PC-3 (cell line): ENCODE data around the gene DBP. TPM values are rescaled to one million over a fixed set of nuclear protein-coding genes. Genes with fewer than 3 reads are reported as not detected.

Experiments used
- ATAC-seq: fragments of 200-7000 bp; cut with Tn5 transposase; 2 replicates; pipeline ENCODE4 v1.9.1; 2020; ENCODE audit warnings: mild to moderate bottlenecking, moderate library complexity
- BruUV-seq: library from RNA; stranded (reverse); fragments of 400-500 nt; replicated peaks from 2 replicates; lab custom pipeline; 2021; lab: Mats Ljungman, UMichigan
- CTCF ChIA-PET: fragments of 300-600 bp; sonication (Branson Sonifier 250); formaldehyde crosslinking; loops from one replicate; lab custom pipeline; 2022; ENCODE audit warnings: antibody characterized with exemption; lab: Charles Lee
- POLR2A ChIA-PET: fragments of 300-600 bp; sonication (Branson Sonifier 250); formaldehyde crosslinking; loops from one replicate; lab custom pipeline; 2022; ENCODE audit warnings: antibody characterized with exemption; ENCODE audit not compliant: unreplicated experiment; lab: Charles Lee
- DNase-seq: peaks from one replicate; pipeline ENCODE4 v3.0.0-alpha.2; 2015
- H2AFZ ChIP-seq: fragments of 300-600 bp; sonication (generic); 2 replicates; pipeline ENCODE4 v1.6.0; 2016; ENCODE audit warnings: antibody characterized with exemption, low read length
- H3F3A ChIP-seq: fragments of 300-600 bp; sonication (generic); one replicate; pipeline ENCODE4 v1.6.0; 2017; ENCODE audit warnings: antibody characterized with exemption, low read length, control low read depth, mild to moderate bottlenecking; ENCODE audit not compliant: unreplicated experiment
- H3K27ac ChIP-seq: fragments of 300-600 bp; sonication (generic); 2 replicates; pipeline ENCODE4 v1.5.1; 2016; ENCODE audit warnings: mild to moderate bottlenecking, low read length
- H3K27me3 ChIP-seq: fragments of 300-600 bp; sonication (generic); 2 replicates; pipeline ENCODE4 v1.6.1; 2016; ENCODE audit warnings: low read length, mixed read lengths
- H3K36me3 ChIP-seq: fragments of 300-600 bp; sonication (generic); 2 replicates; pipeline ENCODE4 v1.6.1; 2016; ENCODE audit warnings: low read depth, mixed run types, low read length, mixed read lengths
- H3K4me1 ChIP-seq: fragments of 300-600 bp; sonication (generic); 2 replicates; pipeline ENCODE4 v1.5.1; 2016; ENCODE audit warnings: low read length; ENCODE audit not compliant: insufficient read depth
- H3K4me2 ChIP-seq: fragments of 300-600 bp; sonication (generic); 2 replicates; pipeline ENCODE4 v1.6.0; 2016; ENCODE audit warnings: low read length
- H3K4me3 ChIP-seq: fragments of 300-600 bp; sonication (generic); 2 replicates; pipeline ENCODE4 v1.5.1; 2016; ENCODE audit warnings: mild to moderate bottlenecking, low read length, mixed read lengths
- H3K79me2 ChIP-seq: fragments of 300-600 bp; sonication (generic); 2 replicates; pipeline ENCODE4 v1.6.1; 2017; ENCODE audit warnings: low read length, mixed read lengths
- H3K9ac ChIP-seq: fragments of 300-600 bp; sonication (generic); 2 replicates; pipeline ENCODE4 v1.6.0; 2016; ENCODE audit warnings: mild to moderate bottlenecking, low read length
- H3K9me2 ChIP-seq: fragments of 300-600 bp; sonication (generic); replicated peaks from 2 replicates; pipeline ENCODE4 v1.6.1; 2016; ENCODE audit warnings: mixed run types, low read length, mixed read lengths
- H3K9me3 ChIP-seq: fragments of 300-600 bp; sonication (generic); 2 replicates; pipeline ENCODE4 v1.6.1; 2016; ENCODE audit warnings: low read length, mixed read lengths
- H4K20me1 ChIP-seq: fragments of 300-600 bp; sonication (generic); 2 replicates; pipeline ENCODE4 v1.6.1; 2016; ENCODE audit warnings: low read length, mixed read lengths
- CTCF ChIP-seq: fragments of 300-600 bp; sonication (generic); conservative IDR thresholded peaks from 2 replicates; pipeline ENCODE4 v1.5.1; 2017; ENCODE audit warnings: antibody characterized with exemption, low read depth, mild to moderate bottlenecking, low read length
- EZH2 ChIP-seq: fragments of 300-600 bp; sonication (generic); IDR thresholded peaks from one replicate; pipeline ENCODE4 v1.6.1; 2017; ENCODE audit warnings: antibody characterized with exemption, mild to moderate bottlenecking, low read length; ENCODE audit not compliant: unreplicated experiment
- EZH2phosphoT487 ChIP-seq: fragments of 300-600 bp; sonication (generic); IDR thresholded peaks from 2 replicates; pipeline ENCODE4 v1.6.1; 2018; ENCODE audit warnings: mild to moderate bottlenecking, antibody characterized with exemption, low read length, borderline replicate concordance
- intact Hi-C: fragments of 100-400 bp; cut with micrococcal nuclease; formaldehyde crosslinking; loops from 2 replicates; pipeline ENCODE4 v1.9.0; 2023
- total RNA-seq: library from RNA; depleted of rRNA; stranded (reverse); fragments of >200 nt; gene quantifications from 2 replicates; pipeline ENCODE4 v1.2.3, GENCODE V29; 2014

DBP gene
- total RNA-seq, 1 experiment from 2014 or later: 12.2 TPM

DNA sequence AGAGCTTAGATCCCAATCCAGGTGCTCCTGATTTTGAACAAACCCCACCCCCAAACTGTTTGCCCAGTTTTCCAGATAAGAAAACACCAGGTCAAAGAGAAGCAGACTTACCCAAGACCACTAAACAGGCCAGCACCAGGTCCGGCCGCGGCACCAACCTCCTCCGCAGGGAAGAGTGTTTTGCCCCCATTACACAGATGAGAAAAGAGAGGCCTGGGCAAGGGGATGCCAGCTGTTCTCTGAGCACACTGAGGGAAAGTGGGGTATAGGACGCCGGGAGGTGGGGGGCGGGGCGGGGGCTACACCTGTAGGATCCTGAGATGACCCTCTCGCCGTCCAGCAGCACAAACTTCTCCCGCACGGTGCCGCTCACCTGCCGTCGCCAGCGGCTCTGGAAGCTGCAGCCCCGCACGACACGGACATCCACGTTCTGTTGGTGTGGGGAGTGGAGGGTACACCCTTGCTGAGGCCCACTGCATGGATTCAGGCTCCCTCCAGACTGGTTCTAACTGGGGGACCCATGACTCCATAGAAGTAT is 27.5 kb downstream of the DBP start:
- H3K27me3 ChIP-seq: no peaks in the 10 kb centered on the region
- H3K4me2 ChIP-seq: no peak overlapping the region
- TF ChIP-seq CTCF: no peak
- no peak for TF ChIP-seq EZH2
- no peak for TF ChIP-seq EZH2phosphoT487
- no peak overlapping the region for H3K9ac ChIP-seq
- BruUV-seq: no TSS peak
- H3K9me2 ChIP-seq: no peaks in the 10 kb centered on the region
- H3K79me2 ChIP-seq: no peaks in the 10 kb centered on the region
- H3F3A ChIP-seq: no peaks in the 10 kb centered on the region
- no peaks in the 10 kb centered on the region for H4K20me1 ChIP-seq
- no peaks in the 10 kb centered on the region for H3K9me3 ChIP-seq
- ATAC-seq: no peak
- no peak overlapping the region for H3K4me3 ChIP-seq
- H3K4me1 ChIP-seq: no peaks in the 10 kb centered on the region
- ChIA-PET CTCF (interaction anchor here (0.7 to 1.0 kb wide), 2 partner anchors 25 to 56 kb away, joined by 4 to 5 read pairs; no protein-coding TSS in a partner anchor), POLR2A (no interaction called here)
- DNase-seq: no peak
- H3K27ac ChIP-seq: no peak overlapping the region
- no peaks in the 10 kb centered on the region for H3K36me3 ChIP-seq
- no peak overlapping the region for H2AFZ ChIP-seq
- intact Hi-C loops: no loop called here

- Histone ChIP-seq H3F3A (no peaks in the 10 kb centered on the region), H3K4me2 (no peak overlapping the region), H3K79me2 (no peaks in the 10 kb centered on the region), H3K4me3 (no peak overlapping the region), H3K9me3 (no peaks in the 10 kb centered on the region), H3K27me3 (no peaks in the 10 kb centered on the region), H3K36me3 (no peaks in the 10 kb centered on the region), H2AFZ (0 out of 2 replicates have a peak overlapping the region, but pooled peaks have one; percentile 50), H3K9me2 (no peaks in the 10 kb centered on the region), H3K4me1 (no peaks in the 10 kb centered on the region), H4K20me1 (no peaks in the 10 kb centered on the region), H3K27ac (no peak overlapping the region), H3K9ac (no peak overlapping the region)
- intact Hi-C loops: no loop called here
- peak; percentile 55 for TF ChIP-seq CTCF
- TF ChIP-seq EZH2phosphoT487: no peak
- no peak for TF ChIP-seq EZH2
- DNase-seq: peak; percentile 35
- CTCF ChIA-PET: interaction anchor here (0.7 to 1.0 kb wide), 2 partner anchors 25 to 55 kb away, joined by 4 to 5 read pairs; no protein-coding TSS in a partner anchor
- no TSS peak for BruUV-seq
- POLR2A ChIA-PET: no interaction called here
- ATAC-seq: peak; percentile 78
These were observed 28.3 kb downstream of the DBP start for GRCh38 chr19:48608798-48609263.

GRCh38 chr19:48607359-48607755 is 29.8 kb downstream of the DBP start:
- CTCF ChIA-PET: interaction anchor here (0.6 kb wide), 1 partner anchor 92 kb away, joined by 12 read pairs; no protein-coding TSS in a partner anchor

More at GRCh38 chr19:48607359-48607755, 29.8 kb downstream of the DBP start:
- no peaks in the 10 kb centered on the region for H3K9me2 ChIP-seq
- ATAC-seq: no peak
- H2AFZ ChIP-seq: no peak overlapping the region
- BruUV-seq: no TSS peak
- H3K9ac ChIP-seq: no peak overlapping the region
- H3K4me3 ChIP-seq: no peak overlapping the region
- H4K20me1 ChIP-seq: no peaks in the 10 kb centered on the region
- intact Hi-C loops: no loop called here
- TF ChIP-seq EZH2 (no peak), CTCF (no peak), EZH2phosphoT487 (no peak)
- H3K79me2 ChIP-seq: no peaks in the 10 kb centered on the region
- POLR2A ChIA-PET: no interaction called here
- no peaks in the 10 kb centered on the region for H3K27me3 ChIP-seq
- no peaks in the 10 kb centered on the region for H3K4me1 ChIP-seq
- H3K36me3 ChIP-seq: no peaks in the 10 kb centered on the region
- H3K9me3 ChIP-seq: no peaks in the 10 kb centered on the region
- DNase-seq: no peak
- no peak overlapping the region for H3K27ac ChIP-seq
- no peak overlapping the region for H3K4me2 ChIP-seq
- H3F3A ChIP-seq: no peaks in the 10 kb centered on the region
